ENCODE results near the gene SLC2A13.
"Not testable (repeated sequence)": the region's sequence is repeated elsewhere in the genome, so short reads cannot be mapped to it uniquely, and the experiment has no call there.

Gene SLC2A13

GRCh38 chr12:39989501-39989900 lies 116.4 kb downstream of the SLC2A13 start:
- DNase-seq, result no peak

- DNase-seq, result no peak
These were observed 117.3 kb downstream of the SLC2A13 start for GRCh38 chr12:39988574-39988973.

- no peak for DNase-seq
These were observed 119.2 kb downstream of the SLC2A13 start for GRCh38 chr12:39986674-39987073.

GRCh38 chr12:39984670-39985069 lies 121.2 kb downstream of the SLC2A13 start:
- no peak for DNase-seq

- no peak for DNase-seq
These were observed 130.4 kb downstream of the SLC2A13 start for GRCh38 chr12:39975374-39975918.

GRCh38 chr12:39972119-39972518 lies 133.8 kb downstream of the SLC2A13 start:
- no peak for DNase-seq

- DNase-seq, result no peak
These were observed 134.5 kb downstream of the SLC2A13 start for GRCh38 chr12:39971348-39971747.

GRCh38 chr12:39966721-39967120 lies 139.2 kb downstream of the SLC2A13 start:
- no peak for DNase-seq

GRCh38 chr12:39966256-39966655 lies 139.6 kb downstream of the SLC2A13 start:
- DNase-seq, result no peak

GRCh38 chr12:39959467-39959866 lies 146.4 kb downstream of the SLC2A13 start:
- DNase-seq, result no peak

GRCh38 chr12:39959031-39959430 lies 146.8 kb downstream of the SLC2A13 start:
- no peak for DNase-seq

GRCh38 chr12:39958377-39958776 lies 147.5 kb downstream of the SLC2A13 start:
- no peak for DNase-seq

GRCh38 chr12:39956725-39957124 lies 149.2 kb downstream of the SLC2A13 start:
- DNase-seq, result no peak

- DNase-seq, result no peak
These were observed 159.3 kb downstream of the SLC2A13 start for GRCh38 chr12:39946361-39947280.

GRCh38 chr12:39937119-39937518 lies 168.8 kb downstream of the SLC2A13 start:
- DNase-seq, result no peak

- DNase-seq, result no peak
These were observed 170.0 kb downstream of the SLC2A13 start for GRCh38 chr12:39935839-39936238.

GRCh38 chr12:39935275-39935674 lies 170.6 kb downstream of the SLC2A13 start:
- no peak for DNase-seq

- DNase-seq, result no peak
These were observed 174.0 kb downstream of the SLC2A13 start for GRCh38 chr12:39931857-39932256.

- DNase-seq, result no peak
These were observed 174.7 kb downstream of the SLC2A13 start for GRCh38 chr12:39931231-39931630.

- no peak for DNase-seq
These were observed 175.8 kb downstream of the SLC2A13 start for GRCh38 chr12:39930101-39930500.

- DNase-seq, result no peak
These were observed 177.5 kb downstream of the SLC2A13 start for GRCh38 chr12:39928181-39928899.

GRCh38 chr12:39923364-39923763 lies 182.5 kb downstream of the SLC2A13 start:
- no peak for DNase-seq

GRCh38 chr12:39922598-39922997 lies 183.3 kb downstream of the SLC2A13 start:
- not testable (repeated sequence) for DNase-seq

GRCh38 chr12:39920647-39921046 lies 185.2 kb downstream of the SLC2A13 start:
- DNase-seq, result no peak

Measured in GOT3 (cell line).